Neuronal stem cell (in vitro differentiated cells): Measurements from ENCODE around the gene PEF1.

ENCODE experiments used
- DNase-seq: peaks from one replicate; pipeline ENCODE4 v3.0.0-alpha.2; 2013; ENCODE audit warnings: low spot score
- H2AFZ ChIP-seq: one replicate; pipeline ENCODE4 v1.6.1; 2013; ENCODE audit warnings: mild to moderate bottlenecking, low read length, inconsistent platforms
- H2AK5ac ChIP-seq: 2 replicates; pipeline ENCODE4 v1.6.1; 2013; ENCODE audit warnings: low read depth, mild to moderate bottlenecking, inconsistent platforms, low read length, moderate library complexity, mixed read lengths
- H2BK120ac ChIP-seq: 2 replicates; pipeline ENCODE4 v1.6.1; 2013; ENCODE audit warnings: low read depth, mild to moderate bottlenecking, inconsistent platforms, low read length, moderate library complexity, mixed read lengths
- H2BK12ac ChIP-seq: one replicate; pipeline ENCODE4 v1.6.1; 2013; ENCODE audit warnings: low read length, inconsistent platforms
- H2BK15ac ChIP-seq: 2 replicates; pipeline ENCODE4 v1.6.1; 2013; ENCODE audit warnings: mild to moderate bottlenecking, low read length, inconsistent platforms, mixed read lengths
- H2BK5ac ChIP-seq: one replicate; pipeline ENCODE4 v1.6.1; 2013; ENCODE audit warnings: inconsistent platforms, mild to moderate bottlenecking, low read length, moderate library complexity
- H3K14ac ChIP-seq: one replicate; pipeline ENCODE4 v1.6.1; 2013; ENCODE audit warnings: low read length, inconsistent platforms
- H3K18ac ChIP-seq: 2 replicates; pipeline ENCODE4 v1.6.1; 2013; ENCODE audit warnings: low read length, inconsistent platforms
- H3K23ac ChIP-seq: 2 replicates; pipeline ENCODE4 v1.6.1; 2013; ENCODE audit warnings: low read depth, mild to moderate bottlenecking, mixed read lengths, low read length, inconsistent platforms; ENCODE audit not compliant: poor library complexity
- H3K27ac ChIP-seq: replicated peaks from 3 replicates; pipeline ENCODE4 v1.5.1; 2013; ENCODE audit warnings: low read length, inconsistent platforms
- H3K27me3 ChIP-seq, 3 experiments: 2 replicates each; pipeline ENCODE4 v1.6.1; 2013; ENCODE audit warnings: low read length in 3 of 3, mild to moderate bottlenecking in 2 of 3, inconsistent platforms in 1 of 3, low read depth in 1 of 3, mixed read lengths in 1 of 3, moderate library complexity in 1 of 3; ENCODE audit not compliant: control insufficient read depth in 3 of 3, insufficient read depth in 3 of 3
- H3K36me3 ChIP-seq, 2 donors: replicated peaks in 1 of 2; 2 replicates each; pipeline ENCODE4 v1.6.1; 2013; ENCODE audit warnings: low read length in 2 of 2; ENCODE audit not compliant: control insufficient read depth in 2 of 2, insufficient read depth in 2 of 2
- H3K4ac ChIP-seq: 2 replicates; pipeline ENCODE4 v1.6.1; 2013; ENCODE audit warnings: inconsistent platforms, mild to moderate bottlenecking, low read length, moderate library complexity
- H3K4me1 ChIP-seq, 2 donors: 1 replicate in 1 of 2; 2 replicates in 1 of 2; pipeline ENCODE4 v1.6.1; 2013; ENCODE audit warnings: low read length in 2 of 2, low read depth in 1 of 2; ENCODE audit not compliant: control insufficient read depth in 2 of 2, insufficient read depth in 1 of 2
- H3K4me2 ChIP-seq: one replicate; pipeline ENCODE4 v1.6.1; 2013; ENCODE audit warnings: mild to moderate bottlenecking, low read length, inconsistent platforms; ENCODE audit not compliant: insufficient read depth, poor library complexity, severe bottlenecking
- H3K4me3 ChIP-seq, 2 donors: 2 replicates each; pipeline ENCODE4 v1.5.1; 2013; ENCODE audit warnings: low read length in 2 of 2, mild to moderate bottlenecking in 2 of 2, inconsistent platforms in 1 of 2, moderate library complexity in 1 of 2
- H3K79me1 ChIP-seq: one replicate; pipeline ENCODE4 v1.6.1; 2013; ENCODE audit warnings: low read depth, mild to moderate bottlenecking, inconsistent platforms, low read length, moderate library complexity
- H3K9ac ChIP-seq: one replicate; pipeline ENCODE4 v1.6.1; 2013; ENCODE audit warnings: mild to moderate bottlenecking, low read depth, low read length, inconsistent platforms; ENCODE audit not compliant: poor library complexity
- H3K9me3 ChIP-seq, 2 donors: replicated peaks in 1 of 2; 2 replicates each; pipeline versions ENCODE3 to v1.6.1; 2013; ENCODE audit warnings: low read length in 2 of 2, mild to moderate bottlenecking in 2 of 2, inconsistent platforms in 1 of 2, low read depth in 1 of 2, mixed read lengths in 1 of 2, moderate library complexity in 1 of 2; ENCODE audit not compliant: control insufficient read depth in 2 of 2, insufficient read depth in 1 of 2
- H4K8ac ChIP-seq: one replicate; pipeline ENCODE4 v1.6.1; 2013; ENCODE audit warnings: low read depth, mild to moderate bottlenecking, inconsistent platforms, low read length, moderate library complexity
- H4K91ac ChIP-seq: one replicate; pipeline ENCODE4 v1.6.1; 2013; ENCODE audit warnings: low read length, low read depth, mild to moderate bottlenecking, inconsistent platforms; ENCODE audit not compliant: poor library complexity
- WGBS, 2 donors: extraction: QIAGEN DNeasy Blood & Tissue Kit; methylation state at CpG; one replicate each; pipeline ENCODE4 v1.1.7; 2013; ENCODE audit warnings: missing lambda C conversion rate in 2 of 2, mixed read lengths in 1 of 2; ENCODE audit not compliant: insufficient read length in 2 of 2, insufficient replicate concordance in 1 of 2; ENCODE audit errors: extremely low coverage in 2 of 2; 5-methylcytosine and 5-hydroxymethylcytosine counted together

PEF1 gene

DNA sequence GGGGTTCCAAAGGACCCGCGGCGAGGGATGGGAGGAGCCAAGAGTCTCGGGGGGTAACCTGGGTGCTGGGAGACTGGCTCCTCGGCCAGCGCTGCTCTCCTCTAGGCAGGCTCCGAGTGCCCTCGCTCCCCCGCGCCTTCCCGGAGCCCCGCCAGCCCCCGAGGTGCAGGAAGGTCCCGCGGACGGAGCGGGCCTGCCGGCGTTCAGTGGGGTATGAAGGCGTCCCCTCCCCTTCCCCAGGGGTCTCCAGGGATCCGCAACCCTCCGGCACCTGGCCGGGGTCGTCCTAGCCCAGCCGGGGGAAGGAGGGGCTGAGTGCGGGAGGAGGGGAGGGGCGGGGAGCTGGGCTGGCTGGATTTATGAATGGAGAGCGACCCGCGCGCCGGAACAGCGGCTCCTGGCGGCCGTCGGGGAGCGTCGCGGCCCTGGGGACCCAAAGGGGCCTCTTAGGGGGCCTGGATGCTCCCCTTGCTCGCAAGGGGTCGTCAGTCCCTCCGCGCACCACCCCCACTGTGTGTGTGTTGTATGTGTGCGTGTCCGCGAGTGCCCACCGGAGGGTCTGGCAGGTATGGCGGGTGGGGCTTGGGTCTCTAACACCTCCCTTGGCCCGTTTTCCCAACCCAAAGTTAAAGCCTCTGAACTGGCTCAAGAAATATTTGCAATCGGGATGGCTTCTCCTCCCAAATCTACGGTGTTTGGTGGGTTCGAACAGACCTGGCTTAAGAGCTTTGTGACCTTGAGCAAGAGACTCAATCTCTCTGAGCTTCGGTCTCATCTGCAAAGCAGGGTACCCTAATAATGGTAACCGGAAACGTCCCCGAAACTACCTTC, 26.5 kb downstream of the PEF1 start:
- Histone ChIP-seq H2AK5ac (no peak overlapping the region), H2AFZ (peak overlapping the region; percentile 98), H4K91ac (no peak overlapping the region), H2BK120ac (peak overlapping the region; percentile 20), H3K4me3 (peak overlapping the region; percentile 46 to 87), H3K27me3 (peaks cover 0 to 57% (median 18%) of the 10 kb centered on the region in 3 experiments), H3K23ac (no peak overlapping the region), H2BK5ac (no peak overlapping the region), H3K36me3 (no peaks in the 10 kb centered on the region), H3K4ac (no peak overlapping the region), H3K27ac (no peak overlapping the region), H3K4me1 (peaks cover 4 to 12% of the 10 kb centered on the region in 2 donors), H3K9ac (peak overlapping the region; percentile 85), H3K4me2 (peak overlapping the region; percentile 95), H3K14ac (no peak overlapping the region), H3K18ac (peak overlapping the region; percentile 93), H4K8ac (no peak overlapping the region), H2BK12ac (no peak overlapping the region), H3K79me1 (no peaks in the 10 kb centered on the region), H2BK15ac (no peak overlapping the region), H3K9me3 (no peaks in the 10 kb centered on the region)
- WGBS, 2 donors: no CpG with 5 or more reads among the region's 56 CpGs
- DNase-seq: peak; percentile 78

DNA sequence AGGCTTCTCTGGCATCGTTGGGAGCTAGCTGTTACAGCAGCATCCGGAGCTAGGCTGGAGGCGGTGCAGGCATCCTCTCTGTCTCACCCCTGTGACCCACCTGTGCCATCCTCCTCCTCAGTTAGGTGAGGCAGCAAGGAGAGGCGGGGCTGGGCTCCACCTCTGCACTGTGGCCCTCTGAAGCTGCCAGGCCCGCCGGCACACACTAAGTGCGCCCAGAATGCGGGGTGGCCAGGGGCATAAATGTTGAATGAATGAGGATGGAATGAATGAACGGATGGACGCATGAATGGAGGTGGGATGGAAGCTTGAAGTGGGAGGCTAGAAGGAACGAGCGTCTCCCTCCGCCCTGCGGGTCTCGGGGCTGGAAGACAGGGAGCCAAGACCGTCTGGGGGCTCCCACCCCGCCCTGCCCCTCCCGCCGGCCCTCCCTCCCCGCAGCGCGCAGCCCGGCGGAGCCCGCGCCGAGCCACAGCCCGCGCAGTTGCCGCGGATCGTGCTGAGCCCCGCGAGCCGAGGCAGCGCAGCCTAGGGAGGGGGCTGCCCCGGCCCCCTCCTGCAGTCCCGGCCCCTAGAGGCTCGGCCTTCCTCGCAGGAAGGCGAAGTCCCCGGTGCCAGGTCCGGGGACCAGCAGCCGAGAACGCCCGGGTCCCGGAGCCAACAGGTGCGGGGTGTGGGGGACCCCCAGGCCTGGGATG, 27.3 kb downstream of the PEF1 start, which contains the start of gene HCRTR1:
HCRTR1 (plus strand) TSS at position 472 of the 698 bp plus-strand sequence. CDS start 1,504 bp downstream, outside the sequence.
- Histone ChIP-seq H3K27ac (no peak within 1 kb of the TSS), H3K9ac (peak within 1 kb of the TSS; percentile 85), H2BK120ac (peak within 1 kb of the TSS; percentile 20), H2AFZ (peak within 1 kb of the TSS; percentile 98), H3K27me3 (peaks cover 0 to 62% (median 18%) of the 10 kb centered on the region in 3 experiments), H2BK12ac (peak within 1 kb of the TSS; percentile 95), H3K9me3 (no peaks in the 10 kb centered on the region), H3K36me3 (no peaks in the 10 kb centered on the region), H3K23ac (no peak within 1 kb of the TSS), H3K14ac (no peak within 1 kb of the TSS), H3K4ac (no peak within 1 kb of the TSS), H3K18ac (peak within 1 kb of the TSS; percentile 93), H4K91ac (no peak within 1 kb of the TSS), H3K4me1 (peaks cover 4 to 12% of the 10 kb centered on the region in 2 donors), H3K4me3 (peak within 1 kb of the TSS; percentile 46 to 87), H3K4me2 (peak within 1 kb of the TSS; percentile 95), H3K79me1 (no peaks in the 10 kb centered on the region), H2BK15ac (no peak within 1 kb of the TSS), H2BK5ac (no peak within 1 kb of the TSS), H2AK5ac (no peak within 1 kb of the TSS), H4K8ac (no peak within 1 kb of the TSS)
- no CpG with 5 or more reads among the region's 48 CpGs for WGBS, 2 donors
- DNase-seq: no peak

DNA sequence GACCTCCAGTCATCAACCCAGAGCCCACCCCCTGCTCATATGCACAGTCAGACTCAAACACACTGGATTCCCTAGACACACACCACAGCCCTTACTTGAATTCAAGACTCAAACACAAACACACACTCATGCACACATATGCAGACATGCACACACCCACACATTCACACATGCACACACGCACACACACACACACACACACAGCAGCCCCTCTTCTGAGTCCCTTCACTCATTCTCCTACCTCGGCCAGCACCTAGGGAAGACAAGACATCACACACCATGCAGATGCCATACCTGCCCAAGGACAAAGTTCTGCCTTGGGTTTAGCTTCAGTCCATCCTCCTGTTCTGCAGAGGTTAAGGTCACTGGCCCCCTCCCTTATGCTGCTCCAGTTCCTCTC, 28.7 kb downstream of the PEF1 start:
- H3K4me3 ChIP-seq: no peak overlapping the region
- DNase-seq: no peak
- no peak overlapping the region for H2BK15ac ChIP-seq
- no peaks in the 10 kb centered on the region for H3K9me3 ChIP-seq
- no peak overlapping the region for H3K23ac ChIP-seq
- H3K4ac ChIP-seq: no peak overlapping the region
- no peak overlapping the region for H2BK12ac ChIP-seq
- peaks cover 0 to 66% (median 18%) of the 10 kb centered on the region in 3 experiments for H3K27me3 ChIP-seq
- H3K36me3 ChIP-seq: no peaks in the 10 kb centered on the region
- H4K8ac ChIP-seq: no peak overlapping the region
- H2AK5ac ChIP-seq: no peak overlapping the region
- no peak overlapping the region for H3K27ac ChIP-seq
- H2BK120ac ChIP-seq: no peak overlapping the region
- H2BK5ac ChIP-seq: no peak overlapping the region
- H3K4me2 ChIP-seq: no peak overlapping the region
- H3K4me1 ChIP-seq: peaks cover 4 to 12% of the 10 kb centered on the region in 2 donors
- no peaks in the 10 kb centered on the region for H3K79me1 ChIP-seq
- no peak overlapping the region for H3K18ac ChIP-seq
- no peak overlapping the region for H3K14ac ChIP-seq
- no peak overlapping the region for H4K91ac ChIP-seq
- H2AFZ ChIP-seq: no peak overlapping the region
- WGBS, 2 donors: no CpG with 5 or more reads among the region's 2 CpGs
- H3K9ac ChIP-seq: no peak overlapping the region

DNA sequence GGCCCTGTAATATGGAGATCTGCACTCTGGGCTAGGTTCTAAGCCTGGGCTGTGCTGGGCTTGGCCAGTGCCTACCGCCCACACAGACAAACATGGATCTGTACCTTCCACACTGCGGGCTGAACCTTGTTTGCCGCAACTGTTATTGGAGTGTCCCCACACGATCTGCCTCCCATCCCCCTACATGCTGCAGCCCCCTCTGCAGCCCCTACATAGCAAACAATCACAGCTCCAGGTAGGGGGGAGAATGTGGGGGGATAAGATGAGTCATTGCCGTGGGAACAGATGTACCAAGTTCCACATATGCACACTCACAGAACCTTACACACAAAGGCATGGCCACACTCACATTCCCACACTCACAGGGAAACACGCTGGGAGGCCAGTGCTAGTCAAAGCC, 29.3 kb downstream of the PEF1 start:
- DNase-seq: no peak
- no peak overlapping the region for H3K4me3 ChIP-seq

More for the DNA sequence above, 29.3 kb downstream of the PEF1 start:
- H3K9ac ChIP-seq: no peak overlapping the region
- no peak overlapping the region for H2AFZ ChIP-seq
- peak overlapping the region; percentile 28 for H4K91ac ChIP-seq
- H3K18ac ChIP-seq: peak overlapping the region; percentile 27
- peaks cover 4 to 12% of the 10 kb centered on the region in 2 donors for H3K4me1 ChIP-seq
- H3K27me3 ChIP-seq: peaks cover 0 to 66% (median 18%) of the 10 kb centered on the region in 3 experiments
- H3K4ac ChIP-seq: no peak overlapping the region
- peak overlapping the region; percentile 41 for H2AK5ac ChIP-seq
- no peak overlapping the region for H3K23ac ChIP-seq
- H2BK12ac ChIP-seq: no peak overlapping the region
- WGBS, 2 donors: no CpG with 5 or more reads among the region's 6 CpGs
- H3K9me3 ChIP-seq: no peaks in the 10 kb centered on the region
- H3K27ac ChIP-seq: no peak overlapping the region
- H2BK120ac ChIP-seq: no peak overlapping the region
- H3K14ac ChIP-seq: no peak overlapping the region
- H3K4me2 ChIP-seq: no peak overlapping the region
- H3K79me1 ChIP-seq: no peaks in the 10 kb centered on the region
- no peaks in the 10 kb centered on the region for H3K36me3 ChIP-seq
- H2BK5ac ChIP-seq: no peak overlapping the region
- no peak overlapping the region for H2BK15ac ChIP-seq
- H4K8ac ChIP-seq: no peak overlapping the region
